Adrenal gland (tissue), 5 donors: Measurements from ENCODE around the gene COL5A1.

Source experiments
- CTCF ChIP-seq, 6 experiments: fragments of 450-650 bp in 4 of 6; fragments of 200-600 bp in 2 of 6; sonication (generic) in 1 of 6; IDR thresholded peaks; 1 replicate in 5 of 6; 2 replicates in 1 of 6; pipeline versions ENCODE4 v1.5.1 to v1.8.0; 2016 to 2021; ENCODE audit warnings: antibody characterized with exemption in 6 of 6, mild to moderate bottlenecking in 2 of 6, moderate library complexity in 1 of 6
- POLR2A ChIP-seq, 2 donors: fragments of 450-650 bp; IDR thresholded peaks; one replicate each; pipeline ENCODE4 v1.6.1; 2017; ENCODE audit warnings: antibody characterized with exemption in 2 of 2, mild to moderate bottlenecking in 2 of 2, moderate library complexity in 1 of 2
- donor health status: DM: no; HTN: no; CAD: no.

DNA sequence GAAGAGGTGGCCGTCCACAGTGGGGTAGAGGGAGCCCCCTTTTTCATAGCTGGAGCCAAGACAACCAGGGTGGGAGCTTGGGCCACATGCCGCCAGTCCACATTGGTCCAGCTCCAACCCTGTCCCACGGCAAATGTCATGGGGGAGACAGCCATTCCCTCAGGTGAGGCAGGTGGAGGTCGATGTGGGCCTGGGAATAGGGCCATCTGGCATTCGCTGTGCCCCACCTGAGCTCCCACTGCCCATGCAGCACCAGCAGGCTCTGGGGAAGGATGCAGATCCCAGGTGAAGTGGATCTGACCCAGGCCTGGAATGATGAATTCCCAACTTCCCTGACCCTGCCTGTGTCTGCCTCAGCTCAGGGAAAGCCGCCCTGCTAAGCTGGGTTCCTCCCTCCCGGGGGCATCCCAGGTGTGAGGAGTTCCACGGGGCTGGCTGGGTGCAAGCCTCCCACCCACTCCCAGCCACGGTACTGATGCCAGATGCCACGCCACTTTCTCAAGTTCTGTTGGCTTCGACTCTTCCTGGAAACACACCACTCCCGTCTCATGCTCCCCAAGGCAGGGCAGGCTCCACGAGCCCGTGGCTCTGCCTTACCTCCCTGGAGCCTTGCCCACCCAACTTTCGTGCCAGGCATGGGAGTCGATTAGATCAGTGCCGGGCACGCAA, 213.8 kb downstream of the COL5A1 start:
- TF ChIP-seq POLR2A (IDR thresholded peaks at IDR 0.05) (no peak), CTCF (IDR thresholded peaks at IDR 0.05) (no peak)
